Right kidney (tissue), 9 donors: ENCODE data around the gene KDM5D.

Source experiments
- DNase-seq: peaks from one replicate; pipeline ENCODE4 v3.0.0-alpha.2; 2016
- long read RNA-seq, 8 donors: transcript quantifications; one replicate each; lab custom pipeline, GENCODE V29; 2026

Gene KDM5D
- long read RNA-seq, donor 1: 0 reads
- long read RNA-seq, donor 2, partial matches to known transcripts: 0 of 1 reads
- long read RNA-seq, donor 2, other reads (novel, unspliced or antisense): 0 of 1 reads
- long read RNA-seq, donor 3: 0 reads
- long read RNA-seq, donor 4, full-length matches to known transcripts: 2 of 7 reads
- long read RNA-seq, donor 4, partial matches to known transcripts: 5 of 7 reads
- long read RNA-seq, donor 4, other reads (novel, unspliced or antisense): 0 of 7 reads
- long read RNA-seq, donor 5, full-length matches to known transcripts: 2 of 2 reads
- long read RNA-seq, donor 5, partial matches to known transcripts: 0 of 2 reads
- long read RNA-seq, donor 5, other reads (novel, unspliced or antisense): 0 of 2 reads
- long read RNA-seq, donor 6: 0 reads
- long read RNA-seq, donor 7: 0 reads
- long read RNA-seq, donor 8: 0 reads

DNA sequence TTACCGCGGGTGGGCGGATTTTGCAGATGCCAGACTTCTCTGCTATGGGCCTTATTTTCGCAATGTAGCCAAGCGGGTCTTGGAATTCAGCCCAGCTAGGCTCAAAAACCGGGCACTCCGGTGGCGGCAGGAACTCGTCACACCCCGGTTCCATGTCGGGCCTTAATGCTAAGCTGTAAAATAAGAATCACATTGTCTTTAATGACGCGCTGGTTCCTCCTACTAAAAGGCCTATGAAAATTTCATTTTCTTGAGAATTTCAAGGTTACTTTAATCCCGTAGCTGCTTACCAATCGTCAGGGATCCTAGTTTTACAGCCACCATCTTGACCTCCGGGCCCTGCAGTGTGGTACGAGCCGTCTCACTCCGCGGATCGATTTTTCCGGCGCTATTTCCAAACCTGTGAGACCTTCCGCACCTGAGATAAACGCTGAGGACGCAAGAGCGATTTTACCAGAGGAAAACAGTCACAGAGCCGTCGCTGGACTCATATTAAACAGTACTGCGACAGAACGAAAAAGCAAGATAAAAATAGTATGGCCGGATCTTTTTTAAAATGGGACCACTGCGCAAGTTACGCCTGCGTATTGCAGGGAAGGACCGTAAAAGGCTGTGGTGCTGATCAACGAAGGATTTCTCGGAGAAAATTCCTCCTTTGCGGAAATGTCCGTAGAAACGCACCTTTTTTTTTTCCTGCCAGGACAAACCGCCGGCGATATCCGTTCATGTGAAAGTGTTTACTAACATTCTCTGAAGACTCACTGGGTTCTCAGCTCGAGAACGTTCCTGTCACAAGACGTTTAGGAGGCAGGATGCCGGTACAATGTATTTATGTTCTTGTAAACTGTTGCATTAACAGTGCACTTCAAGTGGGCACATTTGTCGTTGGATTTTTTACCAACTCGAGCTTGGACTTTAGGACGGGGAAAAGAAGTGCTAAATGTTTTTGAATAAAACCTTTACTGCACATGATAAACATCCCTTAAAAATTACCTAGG is at the start of gene KDM5D:
Gene KDM5D (minus strand): TSS at position 346 of the 998 bp plus-strand sequence. CDS start 192 bp downstream, at position 154.
- DNase-seq: peak; percentile 87

DNA sequence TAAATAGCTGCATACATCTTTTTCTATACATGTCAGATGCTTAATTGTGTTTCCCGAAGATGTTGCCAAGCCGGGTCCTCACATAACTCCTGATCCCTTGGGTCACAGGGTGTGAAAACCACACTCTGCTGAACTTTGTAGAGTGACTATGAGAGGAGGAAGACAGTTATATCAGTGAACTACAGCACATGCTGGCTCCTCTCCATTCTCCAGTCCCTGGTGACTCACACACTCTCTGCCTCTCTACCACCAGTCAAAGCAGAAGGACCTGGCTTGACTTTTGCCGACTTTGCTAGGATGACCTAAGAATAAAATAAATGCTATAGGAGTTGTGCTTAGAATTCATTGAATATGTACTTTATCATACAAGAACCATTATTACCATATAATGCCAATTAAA is 23.8 kb upstream of the KDM5D start:
- no peak for DNase-seq

GRCh38 chrY:19743331-19743730 is 1.2 kb downstream of the KDM5D start:
- no peak for DNase-seq

GRCh38 chrY:19742153-19742552 is 2.4 kb downstream of the KDM5D start:
- DNase-seq: no peak

DNA sequence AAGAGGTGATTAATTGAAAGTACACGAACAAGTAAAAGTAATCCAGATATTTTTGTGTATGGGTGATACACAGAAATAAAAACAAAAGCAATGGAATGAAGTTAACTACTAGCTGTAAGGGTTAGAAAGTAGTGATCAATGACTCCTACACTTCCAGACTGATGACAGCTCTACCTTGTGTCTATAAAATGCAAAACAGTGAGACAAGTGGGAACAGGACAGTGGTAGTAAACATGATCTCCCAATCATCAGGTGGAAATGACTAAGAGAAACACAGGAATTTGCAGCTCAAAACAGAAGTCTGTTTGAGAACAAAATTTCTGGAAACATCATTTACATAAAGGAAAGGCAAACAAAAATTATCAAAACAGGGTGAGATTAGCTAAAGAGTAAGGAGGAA is 10.1 kb downstream of the KDM5D start:
- no peak for DNase-seq

- no peak for DNase-seq
Observed at GRCh38 chrY:19717950-19718349, 26.6 kb downstream of the KDM5D start.

DNA sequence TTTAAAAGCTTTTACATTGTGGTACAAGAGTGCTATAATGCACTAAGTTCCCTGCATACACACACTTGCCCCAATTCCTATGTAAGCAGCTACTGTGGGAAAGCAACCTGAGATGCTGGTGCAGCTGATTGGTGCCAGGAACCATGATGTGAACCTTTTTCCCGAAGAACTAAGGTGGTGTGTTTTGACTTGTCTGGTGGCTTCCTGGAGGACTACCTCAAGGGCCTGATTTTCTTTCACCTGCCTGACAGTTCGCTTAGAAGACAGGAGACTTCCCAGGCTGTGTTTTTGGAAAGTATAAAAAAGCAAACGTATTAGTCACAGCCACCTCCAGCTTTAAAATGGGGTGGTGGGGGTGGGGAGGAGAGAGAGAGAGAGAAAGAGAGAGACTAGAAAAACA is 27.4 kb downstream of the KDM5D start:
- DNase-seq: no peak

- no peak for DNase-seq
Observed at GRCh38 chrY:19715226-19715625, 29.3 kb downstream of the KDM5D start.

- DNase-seq: no peak
Observed at GRCh38 chrY:19713430-19713829, 31.1 kb downstream of the KDM5D start.

DNA sequence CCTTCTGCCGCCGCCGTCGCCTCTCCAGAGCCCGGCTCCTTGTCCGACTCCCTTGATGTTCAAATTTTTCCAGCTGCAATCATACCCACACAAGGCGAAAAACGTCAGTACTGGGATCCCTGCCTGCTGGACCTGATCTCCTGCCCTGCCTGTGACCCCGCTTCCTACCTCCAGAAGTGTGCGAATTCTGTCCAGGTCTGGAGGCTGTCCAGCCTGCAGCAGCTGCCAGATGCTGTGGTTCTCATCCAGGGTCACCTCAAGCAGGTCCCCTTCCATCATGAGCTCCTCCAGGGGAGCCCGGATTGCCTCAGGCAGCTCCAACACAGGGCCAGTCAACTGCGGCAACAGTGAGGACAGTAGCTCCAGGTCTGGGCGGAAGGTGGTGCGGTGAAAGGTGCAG is 38.3 kb downstream of the KDM5D start:
- DNase-seq: no peak

DNA sequence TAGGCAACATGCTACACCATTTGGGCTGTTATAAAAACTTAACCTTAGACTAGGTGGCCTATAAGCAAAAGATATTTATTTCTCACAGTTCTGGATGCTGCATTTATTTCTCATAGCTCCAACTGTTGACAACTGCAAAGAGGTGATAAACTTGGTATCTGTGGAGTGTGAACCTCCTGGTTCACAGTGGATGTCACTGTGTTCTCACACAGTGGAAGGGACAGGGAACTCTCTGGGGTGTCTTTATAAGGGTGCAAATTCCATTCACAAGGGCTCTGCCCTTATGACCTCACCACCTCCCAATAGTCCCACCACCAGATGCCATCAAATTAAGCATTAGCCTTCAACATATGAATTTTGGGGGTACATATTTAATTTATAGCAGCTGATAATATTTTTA is 46.0 kb downstream of the KDM5D start:
- DNase-seq: no peak

- no peak for DNase-seq
Observed at GRCh38 chrY:19680821-19681220, 63.7 kb downstream of the KDM5D start.
